Measurements from ENCODE around the gene PRG3. TPM values are rescaled to one million over a fixed set of nuclear protein-coding genes. Genes with fewer than 3 reads are reported as not detected.

PRG3 gene
- total and polyA plus RNA-seq, 2 donors (not counting 3 experiments of a cell fraction or from before 2014, with no cell fraction given): not detected

DNA sequence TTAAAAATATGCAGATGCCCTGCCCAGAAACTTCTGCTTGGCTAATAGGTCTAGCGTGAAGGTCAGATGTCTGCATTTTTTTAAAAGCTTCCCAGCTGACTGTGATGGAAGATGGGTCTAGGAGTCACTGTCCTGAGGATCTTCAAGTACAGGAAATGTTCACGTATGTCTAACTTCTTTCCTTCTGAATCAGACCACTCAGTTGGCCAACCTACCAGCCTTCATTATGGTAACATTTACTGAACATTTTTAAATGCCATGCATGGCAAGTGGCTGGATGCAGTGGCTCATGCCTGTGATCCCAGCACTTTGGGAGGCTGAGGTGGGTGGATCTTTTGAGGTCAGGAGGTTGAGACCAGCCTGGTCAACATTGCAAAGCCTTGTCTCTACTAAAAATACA is 10.6 kb upstream of the PRG3 start:
- Histone ChIP-seq H3K79me2 (ENCODE audit: control insufficient read depth, insufficient read depth, low read length) (no peaks in the 10 kb centered on the region), H3K4me1 (ENCODE audit: control insufficient read depth, extremely low read depth, insufficient read depth, low read length) (no peaks in the 10 kb centered on the region), H3K9me3 (replicated peaks; ENCODE audit: control insufficient read depth, insufficient read depth, low read length) (no peaks in the 10 kb centered on the region), H3K4me2 (ENCODE audit: insufficient read depth, low read length) (no peak overlapping the region), H3K9ac (replicated peaks; ENCODE audit: extremely low read depth, insufficient read depth, low read length) (no peak overlapping the region), H3K4me3 (replicated peaks in 1 of 3; ENCODE audit: insufficient read depth in 1 of 3, low read depth in 1 of 3, low read length in 3 of 3) (no peak overlapping the region), H3K9me1 (replicated peaks; ENCODE audit: control insufficient read depth, extremely low read depth, insufficient read depth, low read length) (no peaks in the 10 kb centered on the region), H4K20me1 (replicated peaks; ENCODE audit: control insufficient read depth, extremely low read depth, insufficient read depth, low read length) (no peaks in the 10 kb centered on the region), H3K27me3 (ENCODE audit: control insufficient read depth in 2 of 2, insufficient read depth in 2 of 2, low read length in 2 of 2) (peaks cover 5% of the 10 kb centered on the region in 2 experiments), H2AFZ (ENCODE audit: low read depth, low read length) (no peak overlapping the region), H3K27ac (ENCODE audit: insufficient read depth, low read depth, low read length) (no peak overlapping the region), H3K36me3 (ENCODE audit: control insufficient read depth in 2 of 2, extremely low read depth in 1 of 2, insufficient read depth in 2 of 2, low read length in 2 of 2) (no peaks in the 10 kb centered on the region)
- TF ChIP-seq MYC (IDR thresholded peaks at IDR 0.05; ENCODE audit: low read depth, low read length) (no peak), GATA2 (IDR thresholded peaks at IDR 0.05; ENCODE audit: insufficient read depth, insufficient read length, low read depth, low read length) (no peak), EZH2 (IDR thresholded peaks at IDR 0.05; ENCODE audit: borderline replicate concordance, low read depth, low read length, severe bottlenecking) (no peak), POLR2A (IDR thresholded peaks at IDR 0.05; ENCODE audit: low read depth, low read length) (no peak), POLR2AphosphoS5 (IDR thresholded peaks at IDR 0.05; ENCODE audit: insufficient read depth, low read depth, low read length) (no peak), JUN (IDR thresholded peaks at IDR 0.05; ENCODE audit: borderline replicate concordance, insufficient read depth, insufficient read length, low read depth) (no peak), FOS (IDR thresholded peaks at IDR 0.05; ENCODE audit: borderline replicate concordance, insufficient read depth, low read length) (no peak)
- TF ChIP-seq, protein P1, sequence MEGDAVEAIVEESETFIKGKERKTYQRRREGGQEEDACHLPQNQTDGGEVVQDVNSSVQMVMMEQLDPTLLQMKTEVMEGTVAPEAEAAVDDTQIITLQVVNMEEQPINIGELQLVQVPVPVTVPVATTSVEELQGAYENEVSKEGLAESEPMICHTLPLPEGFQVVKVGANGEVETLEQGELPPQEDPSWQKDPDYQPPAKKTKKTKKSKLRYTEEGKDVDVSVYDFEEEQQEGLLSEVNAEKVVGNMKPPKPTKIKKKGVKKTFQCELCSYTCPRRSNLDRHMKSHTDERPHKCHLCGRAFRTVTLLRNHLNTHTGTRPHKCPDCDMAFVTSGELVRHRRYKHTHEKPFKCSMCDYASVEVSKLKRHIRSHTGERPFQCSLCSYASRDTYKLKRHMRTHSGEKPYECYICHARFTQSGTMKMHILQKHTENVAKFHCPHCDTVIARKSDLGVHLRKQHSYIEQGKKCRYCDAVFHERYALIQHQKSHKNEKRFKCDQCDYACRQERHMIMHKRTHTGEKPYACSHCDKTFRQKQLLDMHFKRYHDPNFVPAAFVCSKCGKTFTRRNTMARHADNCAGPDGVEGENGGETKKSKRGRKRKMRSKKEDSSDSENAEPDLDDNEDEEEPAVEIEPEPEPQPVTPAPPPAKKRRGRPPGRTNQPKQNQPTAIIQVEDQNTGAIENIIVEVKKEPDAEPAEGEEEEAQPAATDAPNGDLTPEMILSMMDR (IDR thresholded peaks at IDR 0.05; ENCODE audit: extremely low read depth in 1 of 2, insufficient read depth in 1 of 2, low read depth in 1 of 2, low read length in 2 of 2): no peak
- TF ChIP-seq, protein P2, sequence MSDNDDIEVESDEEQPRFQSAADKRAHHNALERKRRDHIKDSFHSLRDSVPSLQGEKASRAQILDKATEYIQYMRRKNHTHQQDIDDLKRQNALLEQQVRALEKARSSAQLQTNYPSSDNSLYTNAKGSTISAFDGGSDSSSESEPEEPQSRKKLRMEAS (IDR thresholded peaks at IDR 0.05; ENCODE audit: insufficient read depth, insufficient read length): no peak
- FAIRE-seq (no peak), DNase-seq (ENCODE audit: low read depth, low spot score) (no peak)
- POLR2A ChIA-PET: no interaction called here
- dilution Hi-C loops (cut with MboI; ENCODE audit: extremely low pct_ligation_motif_present, low sequenced_read_pairs): no loop called here
- intact Hi-C loops (cut with micrococcal nuclease): no loop called here
- CTCF ChIA-PET: interaction anchor here (1.0 kb wide), 1 partner anchor 67 kb away, joined by 3 read pairs; no protein-coding TSS in a partner anchor
- no TSS peak for BruUV-seq (replicated peaks)

Data from endothelial cell of umbilical vein (primary cell).